ENCODE results near the gene NTNG2.
"Not testable (repeated sequence)": the region's sequence is repeated elsewhere in the genome, so short reads cannot be mapped to it uniquely, and the experiment has no call there.

GRCh38 chr9:132269704-132270516 lies 108.1 kb downstream of the NTNG2 start:
- TF ChIP-seq CTCF (IDR thresholded peaks at IDR 0.05; ENCODE audit: poor library complexity, severe bottlenecking); EZH2 (IDR thresholded peaks at IDR 0.05; ENCODE audit: borderline replicate concordance, insufficient read depth, low read length, poor library complexity, severe bottlenecking); MXI1 (conservative IDR thresholded peaks at IDR 0.05; ENCODE audit: poor library complexity, severe bottlenecking); POLR2AphosphoS5 (IDR thresholded peaks at IDR 0.05); RAD21 (conservative IDR thresholded peaks at IDR 0.05); EP300 (conservative IDR thresholded peaks at IDR 0.05; ENCODE audit: poor library complexity, severe bottlenecking): not testable (repeated sequence)

Measured in neural cell (in vitro differentiated cells).